ENCODE results near the gene OR7A5. TPM values are rescaled to one million over a fixed set of nuclear protein-coding genes. Genes with fewer than 3 reads are reported as not detected.
"Not testable (repeated sequence)": the region's sequence is repeated elsewhere in the genome, so short reads cannot be mapped to it uniquely, and the experiment has no call there.

Gene OR7A5
- total RNA-seq (2014; rRNA removed; shearing (Covaris generic)), result not detected in 2 replicates

GRCh38 chr19:14835011-14835410 is at the start of gene OR7A5, which contains the start of gene OR7C1:
Gene OR7A5 (minus strand): TSS chr19:14835185. CDS start chr19:14828241, 6,944 bp downstream.
Gene OR7C1 (minus strand): TSS chr19:14835185. CDS start chr19:14800136, 35,049 bp downstream.
- DNase-seq (ENCODE audit: low spot score), result no peak

GRCh38 chr19:14871619-14872230 is 36.7 kb upstream of the OR7A5 start:
- peak; percentile 19 for DNase-seq (ENCODE audit: low spot score)

GRCh38 chr19:14868497-14868896 is 33.5 kb upstream of the OR7A5 start:
- DNase-seq (ENCODE audit: low spot score), result no peak

GRCh38 chr19:14848822-14849221 is 13.8 kb upstream of the OR7A5 start, which contains the start of gene OR7A10:
Gene OR7A10 (minus strand): TSS chr19:14848922. CDS start chr19:14841877, 7,045 bp downstream.
- no peak for DNase-seq (ENCODE audit: low spot score)

- DNase-seq (ENCODE audit: low spot score), result no peak
These were observed 8.6 kb upstream of the OR7A5 start for GRCh38 chr19:14843578-14843977.

- DNase-seq (ENCODE audit: low spot score), result no peak
These were observed 8.2 kb upstream of the OR7A5 start for GRCh38 chr19:14843169-14843568.

GRCh38 chr19:14840206-14840605 is 5.2 kb upstream of the OR7A5 start:
- DNase-seq (ENCODE audit: low spot score), result no peak

- DNase-seq (ENCODE audit: low spot score), result no peak
These were observed 2.4 kb upstream of the OR7A5 start for GRCh38 chr19:14837391-14837790.

- DNase-seq (ENCODE audit: low spot score), result peak; percentile 46
These were observed 4.3 kb downstream of the OR7A5 start for GRCh38 chr19:14830702-14831101.

- peak; percentile 22 for DNase-seq (ENCODE audit: low spot score)
These were observed 9.0 kb downstream of the OR7A5 start for GRCh38 chr19:14826006-14826405.

GRCh38 chr19:14821937-14822336 is 13.0 kb downstream of the OR7A5 start:
- DNase-seq (ENCODE audit: low spot score), result no peak

- DNase-seq (ENCODE audit: low spot score), result no peak
These were observed 16.4 kb downstream of the OR7A5 start for GRCh38 chr19:14818588-14818987.

GRCh38 chr19:14817052-14817451 is 17.9 kb downstream of the OR7A5 start:
- no peak for DNase-seq (ENCODE audit: low spot score)

GRCh38 chr19:14814982-14815652 is 19.9 kb downstream of the OR7A5 start:
- no peak for DNase-seq (ENCODE audit: low spot score)

GRCh38 chr19:14809272-14810057 is 25.5 kb downstream of the OR7A5 start:
- no peak for DNase-seq (ENCODE audit: low spot score)

- no peak for DNase-seq (ENCODE audit: low spot score)
These were observed 30.2 kb downstream of the OR7A5 start for GRCh38 chr19:14804765-14805164.

GRCh38 chr19:14798760-14799159 is 36.2 kb downstream of the OR7A5 start:
- DNase-seq (ENCODE audit: low spot score), result no peak

GRCh38 chr19:14796021-14796420 is 39.0 kb downstream of the OR7A5 start:
- DNase-seq (ENCODE audit: low spot score), result no peak

GRCh38 chr19:14795078-14795721 is 39.8 kb downstream of the OR7A5 start:
- peak; percentile 60 for DNase-seq (ENCODE audit: low spot score)

GRCh38 chr19:14792250-14792649 is 42.7 kb downstream of the OR7A5 start:
- not testable (repeated sequence) for DNase-seq (ENCODE audit: low spot score)

- no peak for DNase-seq (ENCODE audit: low spot score)
These were observed 48.5 kb downstream of the OR7A5 start for GRCh38 chr19:14786421-14786851.
